ENCODE data around the gene ROBO2.

- TF ChIP-seq TAF1 (IDR thresholded peaks at IDR 0.05; ENCODE audit: borderline replicate concordance, low read depth, low read length), result no peak
- no peak for TF ChIP-seq ZSCAN29 (IDR thresholded peaks at IDR 0.05)
- no peak for TF ChIP-seq ATF3 (IDR thresholded peaks at IDR 0.05; ENCODE audit: borderline replicate concordance, extremely low read depth, low read depth, low read length)
- no peak for TF ChIP-seq MTA3 (IDR thresholded peaks at IDR 0.05; ENCODE audit: borderline replicate concordance, low read length)
- no peak for TF ChIP-seq POLR2AphosphoS5 (IDR thresholded peaks at IDR 0.05; ENCODE audit: low read length)
- no peak for TF ChIP-seq CTCF (IDR thresholded peaks at IDR 0.05 in 2 of 3, conservative IDR thresholded peaks at IDR 0.05 in 1 of 3; ENCODE audit: control insufficient read depth in 2 of 3, extremely low read depth in 1 of 3, insufficient read depth in 1 of 3, low read depth in 3 of 3, low read length in 3 of 3)
- TF ChIP-seq RELA (IDR thresholded peaks at IDR 0.05; ENCODE audit: borderline replicate concordance, partially characterized antibody), result no peak
- TF ChIP-seq MYC (IDR thresholded peaks at IDR 0.05; ENCODE audit: insufficient read depth, insufficient read length, insufficient replicate concordance, low read length, severe bottlenecking), result no peak
These were observed 628.0 kb downstream of the ROBO2 start for GRCh38 chr3:77667901-77668300.

Data from GM12878 (cell line).